Eye (tissue), 1 donor: ENCODE measurements around the gene GOLGA8H.
"Not testable (repeated sequence)": the region's sequence is repeated elsewhere in the genome, so short reads cannot be mapped to it uniquely, and the experiment has no call there.

Experiments
- DNase-seq: peaks from one replicate; pipeline ENCODE4 v3.0.0-alpha.2; 2015

The GOLGA8H gene

GRCh38 chr15:30603796-30604195, at the start of gene GOLGA8H:
TSS of gene GOLGA8H (plus strand) at chr15:30604028. CDS start at chr15:30604126, 98 bp downstream.
- DNase-seq, result not testable (repeated sequence)

DNA sequence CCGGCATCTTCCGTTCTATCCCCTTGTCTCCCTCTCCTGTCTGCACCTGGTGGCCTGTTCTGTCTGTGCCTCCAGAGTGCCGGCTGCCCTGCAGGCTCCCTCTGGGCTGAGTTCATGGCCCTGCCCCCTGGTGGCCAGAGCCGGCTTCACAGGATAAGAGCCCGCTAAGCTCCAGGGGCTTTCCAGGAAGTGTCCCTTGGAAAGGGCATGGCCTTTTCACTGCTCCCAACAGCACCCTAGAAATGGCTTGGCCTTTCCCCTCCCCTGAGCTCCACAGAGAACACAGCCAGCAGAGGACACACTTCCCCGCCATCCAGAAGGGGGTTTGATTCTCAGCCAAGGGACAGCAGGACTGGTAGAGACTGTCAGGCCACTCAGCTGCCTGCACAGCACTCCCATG, 36.9 kb upstream of the GOLGA8H start:
- not testable (repeated sequence) for DNase-seq

- DNase-seq, result not testable (repeated sequence)
Observed at GRCh38 chr15:30573012-30573491, 30.8 kb upstream of the GOLGA8H start.

DNA sequence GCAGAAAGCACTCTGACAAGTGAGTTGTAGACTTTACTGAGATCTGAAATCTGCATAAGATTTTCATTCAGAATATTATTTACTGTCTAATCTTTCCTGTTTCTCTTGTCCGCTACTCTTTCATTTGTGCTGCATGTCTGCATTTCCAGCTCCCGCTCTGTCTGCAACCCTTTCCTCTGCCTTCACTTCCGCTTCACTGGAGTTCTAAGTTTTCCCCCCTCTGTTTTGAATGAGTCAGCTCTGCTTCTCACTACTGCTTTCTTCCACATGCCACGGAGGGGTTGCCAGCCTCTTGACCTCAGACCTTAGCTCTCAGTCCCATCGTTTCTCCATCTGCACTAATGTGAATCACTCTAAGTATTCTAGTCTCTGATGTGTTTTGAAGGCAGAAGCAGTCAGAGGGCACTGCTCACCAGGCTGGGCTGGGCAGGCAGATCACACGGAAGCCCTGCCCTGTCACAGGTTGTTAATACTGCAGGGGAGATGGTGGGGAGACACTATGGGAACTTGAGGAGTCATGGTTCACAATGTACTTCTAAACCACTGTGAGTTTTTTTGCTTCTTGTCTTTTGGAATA, 24.3 kb upstream of the GOLGA8H start:
- not testable (repeated sequence) for DNase-seq

- not testable (repeated sequence) for DNase-seq
Observed at GRCh38 chr15:30580716-30581115, 23.1 kb upstream of the GOLGA8H start.

DNA sequence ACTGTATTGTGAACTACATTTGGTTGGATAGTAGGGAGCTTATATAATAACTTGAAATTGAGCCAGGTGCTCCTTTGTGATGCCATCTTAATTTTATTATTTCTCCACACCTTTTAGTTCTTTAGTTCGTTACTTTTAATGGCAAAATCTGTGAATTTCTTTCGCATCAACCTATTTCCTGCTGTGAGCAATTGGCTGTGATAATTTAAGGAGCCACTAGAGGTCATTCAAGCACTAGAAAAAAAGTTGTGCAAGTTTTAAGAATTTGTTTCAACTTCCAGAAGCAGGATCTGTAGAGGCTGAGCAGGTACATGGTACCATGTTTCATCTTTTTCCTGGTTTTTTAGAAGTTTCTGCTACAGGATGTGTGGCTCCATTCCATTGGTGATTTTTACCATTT, 4.9 kb upstream of the GOLGA8H start:
- DNase-seq, result not testable (repeated sequence)

DNA sequence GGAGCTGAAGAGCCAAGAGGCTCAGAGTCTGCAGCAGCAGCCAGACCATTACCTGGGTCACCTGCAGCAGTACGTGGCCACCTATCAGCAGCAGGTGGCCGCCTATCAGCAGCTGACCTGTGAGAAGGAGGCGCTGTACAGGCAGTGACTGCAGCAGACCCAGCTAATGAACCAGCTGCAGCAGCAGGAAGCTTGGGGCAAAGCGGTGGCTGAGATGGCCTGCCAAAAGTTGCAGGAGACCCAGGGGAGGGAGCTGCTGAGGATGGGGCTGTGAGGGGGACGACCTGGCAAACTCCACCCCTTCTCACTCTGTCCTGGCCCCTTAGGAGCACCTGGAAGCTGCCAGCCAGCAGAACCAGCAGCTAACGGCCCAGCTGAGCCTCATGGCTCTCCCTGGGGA, 8.4 kb downstream of the GOLGA8H start:
- DNase-seq, result not testable (repeated sequence)

DNA sequence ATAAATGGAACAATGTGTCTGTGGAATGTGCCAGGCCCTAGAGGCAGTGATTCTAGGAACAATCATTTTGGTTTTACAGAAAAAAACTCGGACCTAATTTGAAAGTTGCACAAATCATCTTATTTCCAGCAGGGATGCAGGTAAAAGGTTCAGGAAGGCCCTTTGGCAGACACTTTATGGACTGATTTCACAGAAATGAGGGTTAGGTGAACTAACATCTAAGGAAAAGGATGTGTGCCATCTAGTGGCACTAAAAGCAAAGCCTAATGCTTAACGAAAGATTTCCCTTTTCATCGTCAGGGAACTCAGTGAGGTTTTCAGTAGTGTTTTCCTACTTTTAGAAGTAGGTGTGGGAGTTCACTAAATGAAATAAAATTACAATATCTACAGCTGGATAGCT, 17.5 kb downstream of the GOLGA8H start:
- peak; percentile 42 for DNase-seq

GRCh38 chr15:30625436-30626193, 21.8 kb downstream of the GOLGA8H start, which contains the start of gene ARHGAP11B:
TSS of gene ARHGAP11B (plus strand) at chr15:30626128.
- DNase-seq, result peak; percentile 100

GRCh38 chr15:30626194-30626565, 22.4 kb downstream of the GOLGA8H start:
- peak; percentile 78 for DNase-seq

GRCh38 chr15:30626632-30627031, 22.8 kb downstream of the GOLGA8H start:
- DNase-seq, result peak; percentile 23

DNA sequence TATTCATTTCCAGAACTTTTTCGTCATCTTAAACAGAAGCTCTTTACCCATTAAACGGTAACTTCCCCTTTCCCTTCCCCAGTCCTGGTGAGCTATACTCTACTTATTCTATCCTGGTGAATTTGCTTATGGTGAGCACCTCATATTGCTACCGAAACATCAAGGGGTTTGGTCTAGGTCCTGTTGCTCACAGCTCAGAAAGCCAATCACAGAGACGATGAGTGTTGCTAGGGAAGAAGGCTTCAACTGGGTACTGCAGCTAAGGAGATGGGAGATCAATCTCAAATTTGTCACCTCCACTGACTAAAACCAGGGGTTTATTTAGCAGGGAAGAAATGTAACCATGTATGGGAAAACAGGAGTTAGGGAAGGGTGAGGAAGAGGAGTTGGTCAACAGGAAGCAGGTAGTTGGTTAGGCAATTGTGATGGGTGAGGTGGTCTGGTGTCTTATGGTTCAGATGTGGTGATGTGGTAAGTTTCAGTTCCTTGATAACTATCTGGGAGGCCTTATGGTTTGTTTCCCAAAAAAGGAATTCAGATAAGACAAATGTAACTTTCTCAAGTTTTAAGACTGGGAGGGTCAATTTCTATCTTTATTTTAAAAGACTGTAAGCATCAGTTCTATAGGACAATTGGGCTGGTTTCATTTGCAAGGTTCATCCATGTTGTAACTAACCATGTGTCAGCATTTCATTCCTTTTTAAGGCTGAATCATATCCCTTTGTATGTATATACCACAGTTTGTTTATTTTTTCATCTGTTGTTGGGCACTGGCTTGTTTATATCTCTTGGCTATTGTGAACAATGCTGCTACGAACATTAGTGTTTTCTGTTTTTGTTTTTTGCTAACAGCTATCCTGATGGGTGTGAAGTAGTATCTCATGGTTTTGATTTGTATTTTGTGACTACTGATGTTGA, 46.4 kb downstream of the GOLGA8H start:
- DNase-seq, result no peak

DNA sequence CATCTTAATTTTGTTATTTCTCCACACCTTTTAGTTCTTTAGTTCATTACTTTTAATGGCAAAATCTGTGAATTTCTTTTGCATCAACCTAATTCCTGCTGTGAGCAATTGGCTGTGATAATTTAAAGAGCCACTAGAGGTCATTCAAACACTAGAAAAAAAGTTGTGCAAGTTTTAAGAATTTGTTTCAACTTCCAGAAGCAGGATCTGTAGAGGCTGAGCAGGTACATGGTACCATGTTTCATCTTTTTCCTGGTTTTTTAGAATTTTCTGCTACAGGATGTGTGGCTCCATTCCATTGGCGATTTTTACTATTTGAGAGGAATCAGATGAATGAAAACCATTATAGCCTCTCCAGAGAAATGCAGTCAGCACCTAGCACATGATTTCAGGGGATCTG, 57.3 kb downstream of the GOLGA8H start:
- peak; percentile 20 for DNase-seq
